Measurements from ENCODE around the gene CNTN4.

GRCh38 chr3:2826036-2826435, 727.4 kb downstream of the CNTN4 start:
- TF ChIP-seq CTCF (IDR thresholded peaks at IDR 0.05) (no peak), EZH2phosphoT487 (IDR thresholded peaks at IDR 0.05) (no peak)
